Measurements from ENCODE around the gene TBC1D10A.

The TBC1D10A gene, protein sequence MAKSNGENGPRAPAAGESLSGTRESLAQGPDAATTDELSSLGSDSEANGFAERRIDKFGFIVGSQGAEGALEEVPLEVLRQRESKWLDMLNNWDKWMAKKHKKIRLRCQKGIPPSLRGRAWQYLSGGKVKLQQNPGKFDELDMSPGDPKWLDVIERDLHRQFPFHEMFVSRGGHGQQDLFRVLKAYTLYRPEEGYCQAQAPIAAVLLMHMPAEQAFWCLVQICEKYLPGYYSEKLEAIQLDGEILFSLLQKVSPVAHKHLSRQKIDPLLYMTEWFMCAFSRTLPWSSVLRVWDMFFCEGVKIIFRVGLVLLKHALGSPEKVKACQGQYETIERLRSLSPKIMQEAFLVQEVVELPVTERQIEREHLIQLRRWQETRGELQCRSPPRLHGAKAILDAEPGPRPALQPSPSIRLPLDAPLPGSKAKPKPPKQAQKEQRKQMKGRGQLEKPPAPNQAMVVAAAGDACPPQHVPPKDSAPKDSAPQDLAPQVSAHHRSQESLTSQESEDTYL

GRCh38 chr22:30326706-30327362 is at the start of gene TBC1D10A:
TBC1D10A (minus strand) TSS chr22:30326941; CDS start chr22:30326881, 60 bp downstream.
- peak; percentile 97 for DNase-seq (ENCODE audit: low spot score)

DNA sequence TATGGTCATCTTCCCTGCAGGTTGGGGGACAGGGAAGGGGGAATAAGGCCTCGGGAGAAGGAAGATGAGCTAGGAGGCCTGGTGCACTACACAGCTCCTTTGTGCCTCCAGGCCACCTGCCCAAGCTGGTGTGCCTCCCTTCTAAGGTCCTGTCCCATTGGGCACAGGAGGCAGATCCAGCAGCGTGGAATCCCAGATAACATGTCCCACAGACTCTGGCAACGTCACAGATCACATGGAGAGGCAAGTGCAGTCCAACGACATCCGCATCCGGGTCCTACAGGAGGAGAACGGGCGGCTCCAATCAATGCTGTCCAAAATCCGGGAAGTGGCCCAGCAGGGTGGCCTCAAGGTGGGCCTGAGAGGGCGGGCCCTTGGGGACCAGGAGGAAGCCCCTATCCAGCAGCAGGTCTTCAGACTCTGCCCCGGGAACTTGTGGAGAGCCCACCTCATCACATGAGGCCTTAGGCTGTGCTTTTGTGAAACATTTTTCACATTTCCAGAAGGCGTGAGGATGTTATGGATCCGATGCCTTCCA is 48.6 kb upstream of the TBC1D10A start:
- DNase-seq (ENCODE audit: low spot score): no peak

GRCh38 chr22:30373331-30374325 is 46.9 kb upstream of the TBC1D10A start:
- DNase-seq (ENCODE audit: low spot score): no peak

- DNase-seq (ENCODE audit: low spot score): no peak
Measured at GRCh38 chr22:30372915-30373314, 46.2 kb upstream of the TBC1D10A start.

DNA sequence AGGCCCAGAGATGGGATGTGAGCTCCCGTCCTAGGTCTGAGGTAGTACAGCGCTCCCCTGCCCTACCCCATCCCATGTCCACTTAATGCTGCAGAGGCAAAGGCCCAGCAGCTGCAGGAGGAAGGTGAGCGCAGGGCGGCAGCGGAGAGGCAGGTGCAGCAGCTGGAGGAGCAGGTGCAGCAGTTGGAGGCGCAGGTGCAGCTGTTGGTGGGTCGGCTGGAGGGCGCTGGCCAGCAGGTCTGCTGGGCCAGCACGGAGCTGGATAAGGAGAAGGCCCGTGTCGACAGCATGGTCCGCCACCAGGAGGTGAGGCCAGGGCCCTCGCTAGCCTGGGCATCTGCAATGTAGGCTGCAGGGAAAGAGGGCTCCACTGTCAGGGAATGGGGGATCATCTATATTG is 45.2 kb upstream of the TBC1D10A start:
- DNase-seq (ENCODE audit: low spot score): no peak

DNA sequence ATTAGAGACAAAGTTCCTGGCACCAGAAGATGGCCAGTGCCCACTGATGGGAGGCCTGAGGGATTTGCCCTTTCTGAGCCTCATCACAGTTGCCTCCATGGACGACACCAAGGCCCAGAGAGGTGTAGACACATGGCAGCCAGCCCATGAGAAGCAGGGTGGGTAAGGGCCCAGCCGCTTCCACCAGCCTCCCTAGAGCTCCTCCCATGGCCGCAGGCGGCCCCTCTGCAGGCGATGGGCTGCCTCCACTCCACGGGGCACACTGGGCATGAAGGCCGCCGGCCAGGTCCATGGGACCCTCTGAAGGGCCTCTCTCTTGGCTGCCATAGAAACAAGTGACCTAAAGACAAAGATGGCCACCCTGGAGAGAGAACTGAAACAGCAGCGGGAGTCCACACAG is 44.6 kb upstream of the TBC1D10A start:
- no peak for DNase-seq (ENCODE audit: low spot score)

DNA sequence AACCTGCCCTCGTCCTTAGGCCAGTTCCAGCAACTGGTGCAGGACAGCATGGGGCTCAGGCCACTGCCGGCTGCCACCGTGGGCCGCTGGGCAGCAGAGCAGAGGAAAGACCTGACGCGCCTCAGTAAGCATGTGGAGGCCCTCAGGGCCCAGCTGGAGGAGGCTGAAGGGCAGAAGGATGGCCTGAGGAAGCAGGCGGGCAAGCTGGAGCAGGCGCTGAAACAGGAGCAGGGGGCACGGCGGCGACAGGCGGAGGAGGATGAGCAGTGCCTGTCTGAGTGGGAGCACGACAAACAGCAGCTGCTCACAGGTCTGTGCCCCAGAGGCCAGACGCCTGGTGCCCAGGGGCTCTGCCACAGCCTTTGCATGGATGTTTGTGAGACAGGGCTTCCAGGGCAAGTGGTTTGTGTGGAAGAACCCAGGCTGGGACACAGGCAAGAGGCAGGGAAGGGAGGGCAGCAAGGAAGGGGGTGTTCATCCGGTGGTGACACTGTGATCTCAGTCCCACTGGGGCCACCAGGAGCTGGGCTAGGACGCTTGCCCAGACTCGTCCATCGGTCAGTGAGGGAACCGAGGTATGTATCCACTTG is 44.0 kb upstream of the TBC1D10A start:
- DNase-seq (ENCODE audit: low spot score): no peak

GRCh38 chr22:30368420-30368819 is 41.7 kb upstream of the TBC1D10A start:
- DNase-seq (ENCODE audit: low spot score): no peak

DNA sequence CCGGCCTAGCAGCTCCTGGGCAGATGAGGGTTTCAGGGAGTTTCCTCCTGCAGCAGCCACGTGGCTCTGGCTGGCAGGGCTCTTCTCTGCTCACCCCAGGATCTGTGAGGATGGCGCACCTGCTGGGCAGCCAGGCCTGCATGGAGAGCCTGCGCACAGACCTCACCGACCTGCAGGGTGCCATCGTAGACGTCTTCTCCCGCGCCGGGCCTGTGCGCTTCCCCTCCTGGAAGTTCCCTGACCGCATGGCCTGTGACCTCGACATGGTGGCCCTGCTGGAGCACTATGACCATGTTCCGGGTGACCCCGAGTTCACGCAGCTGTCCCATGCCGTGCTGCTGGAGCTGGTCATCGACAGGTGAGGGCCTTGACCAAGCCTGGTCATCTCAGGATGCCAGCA is 39.1 kb upstream of the TBC1D10A start:
- no peak for DNase-seq (ENCODE audit: low spot score)

DNA sequence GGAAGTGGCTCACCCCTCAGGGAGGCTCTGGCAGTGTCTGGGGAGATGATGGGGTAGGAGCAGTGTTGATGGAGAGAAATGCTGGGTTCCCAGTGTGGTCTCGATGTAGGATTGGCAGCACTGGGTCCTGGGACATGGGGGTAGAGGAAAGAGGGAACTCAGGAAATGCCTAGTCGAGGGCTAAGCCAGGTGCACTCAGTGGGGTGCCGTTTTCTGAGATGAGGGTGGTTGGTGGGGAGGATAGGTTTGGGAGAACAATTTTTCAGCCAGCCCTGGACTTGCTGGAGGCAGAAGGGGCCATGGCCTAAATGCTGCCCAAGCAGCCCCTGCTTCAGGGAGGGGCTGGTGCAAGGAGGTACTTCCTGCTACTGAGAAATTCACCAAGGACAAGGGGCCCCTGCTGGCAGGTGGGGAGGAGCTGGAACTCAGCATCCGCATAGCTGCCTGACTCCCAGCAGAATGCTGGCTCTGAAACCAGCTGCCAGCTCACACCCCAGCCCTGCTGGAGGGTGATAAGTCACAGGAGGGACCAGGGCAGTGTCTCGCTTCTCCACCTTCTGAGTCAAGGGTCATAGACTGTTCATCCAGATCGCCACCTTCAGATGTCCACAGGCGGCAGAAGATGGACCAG is 36.0 kb upstream of the TBC1D10A start:
- DNase-seq (ENCODE audit: low spot score): no peak

- no peak for DNase-seq (ENCODE audit: low spot score)
Measured at GRCh38 chr22:30361916-30362650, 35.3 kb upstream of the TBC1D10A start.

- no peak for DNase-seq (ENCODE audit: low spot score)
Measured at GRCh38 chr22:30358541-30358940, 31.8 kb upstream of the TBC1D10A start.

- DNase-seq (ENCODE audit: low spot score): no peak
Measured at GRCh38 chr22:30357650-30358215, 31.0 kb upstream of the TBC1D10A start.

DNA sequence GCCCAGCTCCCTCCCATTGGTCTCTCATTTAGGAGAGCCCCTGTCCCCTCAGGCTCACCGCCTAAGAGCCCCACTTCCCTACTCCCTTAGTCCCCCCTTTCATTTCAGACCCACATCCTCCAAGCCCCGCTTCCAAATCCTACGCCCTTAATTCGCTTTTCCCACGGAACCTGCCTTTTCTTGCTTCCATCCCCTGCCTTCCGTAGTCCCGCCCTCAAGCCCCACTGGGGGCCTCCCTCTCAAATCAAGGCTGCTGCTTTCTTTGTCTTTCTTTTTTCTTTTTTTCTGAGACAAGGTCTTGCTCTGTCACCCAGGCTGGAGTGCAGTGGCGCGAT is 30.5 kb upstream of the TBC1D10A start:
- DNase-seq (ENCODE audit: low spot score): no peak

- DNase-seq (ENCODE audit: low spot score): peak; percentile 93
Measured at GRCh38 chr22:30356449-30357235, 29.9 kb upstream of the TBC1D10A start, which contains the start of the genes CCDC157 and SF3A1. CCDC157 (plus strand) TSS chr22:30357007; CDS start chr22:30366001, 8,994 bp downstream. SF3A1 (minus strand) TSS chr22:30356894; CDS start chr22:30356792, 102 bp downstream.

DNA sequence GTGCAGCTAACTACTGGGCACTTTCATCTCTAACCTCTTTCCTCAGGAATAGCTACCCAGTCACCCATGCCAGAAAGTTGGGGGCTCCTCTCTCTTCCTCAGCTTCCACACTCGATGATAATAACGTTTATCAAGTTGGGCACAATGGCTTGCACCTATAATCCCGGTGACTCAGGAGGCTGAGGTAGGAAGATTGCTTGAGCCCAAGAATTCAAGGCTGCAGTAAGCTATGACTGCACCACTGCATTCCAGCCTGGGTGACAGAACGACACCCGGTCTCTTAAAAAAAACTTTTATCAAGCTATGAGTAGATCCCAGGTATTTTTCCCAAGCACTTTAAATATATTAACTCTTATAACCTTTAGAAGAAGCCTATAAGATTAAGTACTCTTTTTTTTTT is 27.9 kb upstream of the TBC1D10A start:
- no peak for DNase-seq (ENCODE audit: low spot score)

GRCh38 chr22:30351226-30351625 is 24.5 kb upstream of the TBC1D10A start:
- no peak for DNase-seq (ENCODE audit: low spot score)

- DNase-seq (ENCODE audit: low spot score): no peak
Measured at GRCh38 chr22:30348809-30349208, 22.1 kb upstream of the TBC1D10A start.

DNA sequence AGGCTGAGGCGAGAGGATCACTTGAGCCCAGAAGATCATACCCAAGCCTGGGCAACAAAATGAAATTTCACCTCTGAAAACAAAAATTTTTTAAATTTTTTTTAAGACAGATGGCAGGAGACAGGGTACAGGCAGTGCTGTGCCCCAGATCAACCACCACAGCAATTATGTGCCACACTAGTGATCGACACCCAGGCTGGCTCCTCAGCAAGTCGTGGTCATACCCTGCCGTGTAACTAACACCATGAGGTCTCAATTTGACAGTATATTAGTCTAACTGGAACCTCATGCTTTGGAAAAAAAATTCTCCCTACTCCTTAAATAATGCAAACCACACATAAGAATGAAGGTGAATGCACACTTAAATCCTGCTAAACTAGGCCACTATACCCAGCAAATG is 21.7 kb upstream of the TBC1D10A start:
- DNase-seq (ENCODE audit: low spot score): no peak

Data from hepatic stellate cell (primary cell).